DND-41 (cell line): ENCODE data around the gene EML5.

Experiments
- ATAC-seq: fragments of 200-7000 bp; cut with Tn5 transposase; 3 replicates; pipeline ENCODE4 v1.9.1; 2021; ENCODE audit warnings: low read depth; ENCODE audit not compliant: insufficient read depth
- DNase-seq: peaks from one replicate; pipeline ENCODE4 v3.0.0-alpha.2; 2020
- H2AFZ ChIP-seq: 2 replicates; pipeline ENCODE4 v1.6.0; 2012; ENCODE audit warnings: low read depth, low read length
- H3K27ac ChIP-seq: 2 replicates; pipeline ENCODE4 v1.5.1; 2012; ENCODE audit warnings: low read length, inconsistent platforms
- H3K27me3 ChIP-seq: fragments of 200-600 bp; sonication (generic); 2 replicates; pipeline ENCODE4 v1.6.0; 2012; ENCODE audit warnings: low read length, mild to moderate bottlenecking, inconsistent platforms; ENCODE audit not compliant: insufficient read depth, poor library complexity
- H3K36me3 ChIP-seq: 2 replicates; pipeline ENCODE4 v1.5.1; 2012; ENCODE audit warnings: low read length, inconsistent platforms; ENCODE audit not compliant: insufficient read depth
- H3K4me1 ChIP-seq: 2 replicates; pipeline ENCODE4 v1.5.1; 2012; ENCODE audit warnings: mild to moderate bottlenecking, low read length; ENCODE audit not compliant: insufficient read depth
- H3K4me2 ChIP-seq: 2 replicates; pipeline ENCODE4 v1.6.0; 2012; ENCODE audit warnings: mild to moderate bottlenecking, moderate library complexity, low read length, inconsistent platforms; ENCODE audit not compliant: insufficient read depth
- H3K4me3 ChIP-seq, 2 experiments: fragments of 200-600 bp in 1 of 2; shearing (Covaris generic) in 1 of 2; 2 replicates each; pipeline ENCODE4 v1.5.1; 2012 to 2016; ENCODE audit warnings: inconsistent platforms in 2 of 2, low read length in 2 of 2, mild to moderate bottlenecking in 2 of 2, low read depth in 1 of 2, moderate library complexity in 1 of 2
- H3K79me2 ChIP-seq: 2 replicates; pipeline ENCODE4 v1.6.0; 2012; ENCODE audit warnings: low read length, inconsistent platforms; ENCODE audit not compliant: insufficient read depth
- H3K9ac ChIP-seq: 2 replicates; pipeline ENCODE4 v1.6.0; 2012; ENCODE audit warnings: low read depth, mild to moderate bottlenecking, inconsistent platforms, low read length, moderate library complexity
- H3K9me3 ChIP-seq: 2 replicates; pipeline ENCODE4 v1.5.1; 2012; ENCODE audit warnings: low read length, moderate library complexity, mild to moderate bottlenecking, inconsistent platforms; ENCODE audit not compliant: insufficient read depth, severe bottlenecking
- H4K20me1 ChIP-seq: 2 replicates; pipeline ENCODE4 v1.6.0; 2012; ENCODE audit warnings: low read length; ENCODE audit not compliant: insufficient read depth
- EZH2 ChIP-seq: IDR thresholded peaks from 3 replicates; pipeline ENCODE4 v1.6.1; 2012; ENCODE audit warnings: borderline replicate concordance, low read depth, mild to moderate bottlenecking, moderate library complexity, low read length, inconsistent platforms; ENCODE audit not compliant: severe bottlenecking
- TF ChIP-seq, protein P1 (sequence below): IDR thresholded peaks from 2 replicates; pipeline ENCODE4 v1.5.1; 2012; ENCODE audit warnings: borderline replicate concordance, low read length, moderate library complexity, mild to moderate bottlenecking; ENCODE audit not compliant: poor library complexity, severe bottlenecking; ENCODE audit errors: extremely low read depth

Gene EML5

DNA sequence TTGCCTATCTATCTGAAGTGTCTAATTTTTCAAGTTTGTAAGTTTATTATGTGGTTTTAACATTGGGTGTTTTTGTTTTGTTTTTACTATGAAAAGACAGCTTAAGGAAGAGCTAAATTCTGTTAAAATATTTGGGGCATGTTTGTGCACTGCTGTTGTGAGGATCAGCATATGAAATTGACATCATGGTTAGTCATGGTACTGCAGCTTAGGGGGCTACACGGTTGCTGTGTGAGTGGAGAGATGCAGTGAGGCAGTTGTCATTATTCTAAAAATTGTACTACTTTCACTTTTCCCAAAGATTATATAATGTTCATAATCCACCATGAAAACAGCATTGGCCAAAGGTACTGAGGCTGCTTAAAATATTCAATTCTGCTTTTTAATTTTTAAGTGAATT, 180.9 kb downstream of the EML5 start:
- no peak overlapping the region for H3K9ac ChIP-seq

DNA sequence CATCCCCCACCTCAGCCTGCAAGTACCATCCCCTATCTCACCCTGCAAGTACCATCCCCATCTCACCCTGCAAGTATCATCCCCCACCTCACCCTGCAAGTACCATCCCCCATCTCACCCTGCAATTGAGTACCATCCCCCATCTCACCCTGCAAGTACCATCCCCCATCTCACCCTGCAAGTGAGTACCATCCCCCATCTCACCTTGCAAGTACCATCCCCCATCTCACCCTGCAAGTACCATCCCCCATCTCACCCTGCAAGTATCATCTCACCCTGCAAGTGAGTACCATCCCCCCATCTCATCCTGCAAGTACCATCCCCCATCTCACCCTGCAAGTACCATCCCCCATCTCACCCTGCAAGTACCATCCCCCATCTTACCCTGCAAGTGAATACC, 184.9 kb downstream of the EML5 start:
- H3K36me3 ChIP-seq, result peaks cover 97% of the 10 kb centered on the region
- DNase-seq (no peak), ATAC-seq (no peak)
- H3K79me2 ChIP-seq, result no peaks in the 10 kb centered on the region
- H3K9me3 ChIP-seq, result no peaks in the 10 kb centered on the region
- no peak for TF ChIP-seq EZH2
- TF ChIP-seq, protein P1, sequence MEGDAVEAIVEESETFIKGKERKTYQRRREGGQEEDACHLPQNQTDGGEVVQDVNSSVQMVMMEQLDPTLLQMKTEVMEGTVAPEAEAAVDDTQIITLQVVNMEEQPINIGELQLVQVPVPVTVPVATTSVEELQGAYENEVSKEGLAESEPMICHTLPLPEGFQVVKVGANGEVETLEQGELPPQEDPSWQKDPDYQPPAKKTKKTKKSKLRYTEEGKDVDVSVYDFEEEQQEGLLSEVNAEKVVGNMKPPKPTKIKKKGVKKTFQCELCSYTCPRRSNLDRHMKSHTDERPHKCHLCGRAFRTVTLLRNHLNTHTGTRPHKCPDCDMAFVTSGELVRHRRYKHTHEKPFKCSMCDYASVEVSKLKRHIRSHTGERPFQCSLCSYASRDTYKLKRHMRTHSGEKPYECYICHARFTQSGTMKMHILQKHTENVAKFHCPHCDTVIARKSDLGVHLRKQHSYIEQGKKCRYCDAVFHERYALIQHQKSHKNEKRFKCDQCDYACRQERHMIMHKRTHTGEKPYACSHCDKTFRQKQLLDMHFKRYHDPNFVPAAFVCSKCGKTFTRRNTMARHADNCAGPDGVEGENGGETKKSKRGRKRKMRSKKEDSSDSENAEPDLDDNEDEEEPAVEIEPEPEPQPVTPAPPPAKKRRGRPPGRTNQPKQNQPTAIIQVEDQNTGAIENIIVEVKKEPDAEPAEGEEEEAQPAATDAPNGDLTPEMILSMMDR, result no peak
- H3K9ac ChIP-seq, result no peak overlapping the region
- peaks cover 13% of the 10 kb centered on the region; the same call in 1 of the 2 replicates for H4K20me1 ChIP-seq
- no peak overlapping the region for H3K27ac ChIP-seq
- no peak overlapping the region for H2AFZ ChIP-seq
- no peaks in the 10 kb centered on the region for H3K4me1 ChIP-seq
- no peaks in the 10 kb centered on the region for H3K27me3 ChIP-seq
- no peak overlapping the region for H3K4me2 ChIP-seq
- no peak overlapping the region for H3K4me3 ChIP-seq

More for the DNA sequence above, 180.9 kb downstream of the EML5 start:
- no peak overlapping the region for H2AFZ ChIP-seq
- TF ChIP-seq, protein P1, result no peak
- no peak for TF ChIP-seq EZH2
- H3K27me3 ChIP-seq, result no peaks in the 10 kb centered on the region
- H3K36me3 ChIP-seq, result peaks cover 98% of the 10 kb centered on the region
- H3K79me2 ChIP-seq, result no peaks in the 10 kb centered on the region
- ATAC-seq (peak; percentile 55; the same call in 1 of the 3 replicates), DNase-seq (no peak)
- no peak overlapping the region for H3K4me2 ChIP-seq
- H3K27ac ChIP-seq, result no peak overlapping the region
- H3K4me3 ChIP-seq, result no peak overlapping the region
- H3K9me3 ChIP-seq, result no peaks in the 10 kb centered on the region
- H3K4me1 ChIP-seq, result no peaks in the 10 kb centered on the region
- 0 out of 2 replicates have a peak, but pooled peaks cover 8% of the 10 kb centered on the region for H4K20me1 ChIP-seq

DNA sequence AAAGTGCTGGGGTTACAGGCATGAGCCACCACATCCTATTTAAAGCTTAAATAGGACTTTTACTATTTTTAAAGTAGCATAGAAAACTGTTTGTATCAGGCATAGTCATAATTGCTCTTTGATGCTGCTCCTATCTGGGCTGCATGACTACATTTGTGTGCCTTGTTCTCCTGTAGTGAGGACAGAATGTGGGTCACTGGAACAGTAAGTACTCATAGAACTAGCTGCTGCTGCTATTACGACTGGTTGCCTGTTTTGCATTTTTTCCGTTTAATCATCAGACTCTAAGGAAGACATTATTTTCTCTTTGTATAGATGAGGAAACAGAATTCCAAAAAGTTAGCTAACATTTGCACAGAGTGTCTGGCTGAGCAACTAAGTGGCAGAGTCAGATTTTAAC, 187.2 kb downstream of the EML5 start:
- Histone ChIP-seq H3K4me3 (no peak overlapping the region), H3K4me1 (no peaks in the 10 kb centered on the region), H3K36me3 (peaks cover 98% of the 10 kb centered on the region), H3K4me2 (no peak overlapping the region), H2AFZ (no peak overlapping the region), H3K79me2 (no peaks in the 10 kb centered on the region), H3K27ac (no peak overlapping the region), H3K9me3 (no peaks in the 10 kb centered on the region), H3K27me3 (no peaks in the 10 kb centered on the region), H4K20me1 (peaks cover 13% of the 10 kb centered on the region; the same call in 1 of the 2 replicates), H3K9ac (no peak overlapping the region)
- TF ChIP-seq EZH2, result no peak
- TF ChIP-seq, protein P1, result no peak
- no peak for DNase-seq
- no peak for ATAC-seq

DNA sequence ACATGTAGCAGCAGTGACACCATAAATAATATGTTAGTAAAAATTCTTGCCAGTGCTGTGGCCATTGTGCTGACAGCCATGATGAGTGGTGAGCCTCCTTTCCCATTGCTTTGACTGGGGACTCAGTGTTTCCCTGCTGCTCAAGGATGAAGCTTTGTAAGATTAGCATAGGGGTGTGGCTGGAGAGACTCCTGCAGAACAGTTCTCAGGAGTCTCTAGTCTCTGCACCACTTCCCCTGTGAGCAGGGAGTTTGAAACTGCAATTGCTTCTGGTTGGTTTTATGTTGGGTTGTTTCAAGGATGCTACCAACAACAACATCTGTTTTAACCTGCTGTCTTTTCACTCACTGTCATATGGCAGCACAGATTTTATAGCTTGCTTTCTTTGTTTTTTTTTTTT, 188.5 kb downstream of the EML5 start:
- DNase-seq (no peak), ATAC-seq (no peak)
- Histone ChIP-seq H3K4me1 (no peaks in the 10 kb centered on the region), H3K79me2 (no peaks in the 10 kb centered on the region), H2AFZ (no peak overlapping the region), H3K9ac (no peak overlapping the region), H3K36me3 (peaks cover 98% of the 10 kb centered on the region), H3K4me2 (no peak overlapping the region), H3K4me3 (no peak overlapping the region), H3K27me3 (no peaks in the 10 kb centered on the region), H4K20me1 (peaks cover 13% of the 10 kb centered on the region; the same call in 1 of the 2 replicates), H3K27ac (no peak overlapping the region), H3K9me3 (no peaks in the 10 kb centered on the region)
- TF ChIP-seq, protein P1, result no peak
- TF ChIP-seq EZH2, result no peak
